GM21528 (cell line): Measurements from ENCODE around the gene INSIG1.

Experiments
- ATAC-seq: cut with Tn5 transposase; IDR thresholded peaks from one replicate; pipeline ENCODE4 v1.9.1; 2021; ENCODE audit warnings: mild to moderate bottlenecking, moderate library complexity; ENCODE audit not compliant: unreplicated experiment, low FRiP score

INSIG1 gene

GRCh38 chr7:155323001-155323638 lies 25.4 kb downstream of the INSIG1 start:
- ATAC-seq = no peak

- ATAC-seq = no peak
Observed at GRCh38 chr7:155324012-155324917, 26.6 kb downstream of the INSIG1 start.

GRCh38 chr7:155324918-155325235 lies 27.2 kb downstream of the INSIG1 start:
- no peak for ATAC-seq

GRCh38 chr7:155326385-155326784 lies 28.7 kb downstream of the INSIG1 start:
- no peak for ATAC-seq

GRCh38 chr7:155327590-155328320 lies 30.1 kb downstream of the INSIG1 start:
- ATAC-seq = no peak

GRCh38 chr7:155329225-155329624 lies 31.5 kb downstream of the INSIG1 start:
- no peak for ATAC-seq

- no peak for ATAC-seq
Observed at GRCh38 chr7:155331396-155331795, 33.7 kb downstream of the INSIG1 start.

GRCh38 chr7:155333346-155334234 lies 35.9 kb downstream of the INSIG1 start:
- ATAC-seq = no peak

- no peak for ATAC-seq
Observed at GRCh38 chr7:155336812-155337602, 39.3 kb downstream of the INSIG1 start.

- ATAC-seq = no peak
Observed at GRCh38 chr7:155337946-155338631, 40.4 kb downstream of the INSIG1 start.

GRCh38 chr7:155338632-155339320 lies 41.1 kb downstream of the INSIG1 start:
- ATAC-seq = peak; percentile 54

GRCh38 chr7:155339474-155339873 lies 41.8 kb downstream of the INSIG1 start:
- ATAC-seq = no peak

- ATAC-seq = no peak
Observed at GRCh38 chr7:155340071-155340531, 42.4 kb downstream of the INSIG1 start.

- no peak for ATAC-seq
Observed at GRCh38 chr7:155340721-155341120, 43.0 kb downstream of the INSIG1 start.

GRCh38 chr7:155341463-155341983 lies 43.8 kb downstream of the INSIG1 start:
- ATAC-seq = no peak

GRCh38 chr7:155342313-155342712 lies 44.6 kb downstream of the INSIG1 start:
- no peak for ATAC-seq

GRCh38 chr7:155343150-155343549 lies 45.5 kb downstream of the INSIG1 start:
- ATAC-seq = no peak

GRCh38 chr7:155343661-155344121 lies 46.0 kb downstream of the INSIG1 start:
- ATAC-seq = no peak
